ENCODE data around the gene DOLPP1.

DOLPP1 gene

DNA sequence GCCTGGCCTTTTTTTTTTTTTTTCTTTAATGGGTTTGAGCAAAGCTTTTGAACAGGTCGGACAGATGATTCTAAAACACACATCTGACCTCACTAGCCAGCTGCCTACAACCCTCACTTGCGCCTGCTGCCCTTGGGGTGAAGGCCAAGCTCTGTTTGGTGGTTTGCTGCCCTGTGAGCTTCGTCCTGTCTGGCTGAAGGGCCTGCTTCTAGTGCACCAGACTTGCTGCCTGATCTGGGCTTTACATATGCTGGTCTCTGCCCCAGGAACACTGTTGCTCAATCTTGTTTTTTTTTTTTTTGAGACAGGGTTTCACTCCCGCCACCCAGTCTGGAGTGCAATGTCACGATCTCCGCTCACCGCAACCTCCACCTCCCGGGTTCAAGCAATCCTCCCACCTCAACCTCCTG lies 16.4 kb upstream of the DOLPP1 start:
- DNase-seq = no peak

GRCh38 chr9:129068110-129068509 lies 12.8 kb upstream of the DOLPP1 start:
- no peak for DNase-seq

GRCh38 chr9:129068990-129069861 lies 11.7 kb upstream of the DOLPP1 start:
- peak; percentile 33 for DNase-seq

DNA sequence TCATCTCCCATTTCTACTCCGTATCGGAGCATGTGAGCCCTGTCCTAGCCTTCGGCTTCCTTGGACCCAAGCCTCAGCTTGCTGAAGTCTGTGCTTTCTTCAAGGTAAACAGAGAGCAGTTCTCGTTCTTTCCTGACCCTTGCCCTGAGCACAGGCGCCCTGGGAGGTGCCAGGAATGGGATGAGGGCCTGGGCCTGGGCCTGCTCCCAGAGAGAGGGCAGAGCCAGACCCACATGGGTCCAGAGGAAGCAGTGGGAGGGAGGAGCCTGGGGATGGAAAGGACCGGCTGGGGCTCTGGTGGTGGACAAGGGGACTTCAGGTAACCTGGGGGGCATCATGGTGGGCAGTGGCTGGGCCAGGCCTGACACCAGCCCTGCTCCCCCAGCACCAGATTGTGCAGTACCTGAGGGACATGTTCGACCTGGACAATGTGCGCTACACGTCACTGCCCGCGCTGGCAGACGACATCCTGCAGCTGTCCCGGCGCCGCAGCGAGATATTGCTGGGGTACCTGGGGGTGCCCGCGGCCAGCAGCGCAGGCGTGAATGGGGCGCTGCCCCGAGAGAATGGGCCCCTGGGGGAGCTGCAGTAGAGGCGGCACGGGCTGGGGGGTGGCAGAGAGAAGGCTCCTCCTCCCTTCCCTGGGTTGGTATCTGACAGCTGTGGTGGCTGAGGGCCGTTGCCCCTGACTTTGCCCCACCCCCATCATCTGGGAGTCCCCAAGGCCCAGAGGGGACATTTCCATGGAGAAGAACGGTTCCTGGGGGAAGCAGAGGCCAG lies 10.9 kb upstream of the DOLPP1 start:
- no peak for DNase-seq

DNA sequence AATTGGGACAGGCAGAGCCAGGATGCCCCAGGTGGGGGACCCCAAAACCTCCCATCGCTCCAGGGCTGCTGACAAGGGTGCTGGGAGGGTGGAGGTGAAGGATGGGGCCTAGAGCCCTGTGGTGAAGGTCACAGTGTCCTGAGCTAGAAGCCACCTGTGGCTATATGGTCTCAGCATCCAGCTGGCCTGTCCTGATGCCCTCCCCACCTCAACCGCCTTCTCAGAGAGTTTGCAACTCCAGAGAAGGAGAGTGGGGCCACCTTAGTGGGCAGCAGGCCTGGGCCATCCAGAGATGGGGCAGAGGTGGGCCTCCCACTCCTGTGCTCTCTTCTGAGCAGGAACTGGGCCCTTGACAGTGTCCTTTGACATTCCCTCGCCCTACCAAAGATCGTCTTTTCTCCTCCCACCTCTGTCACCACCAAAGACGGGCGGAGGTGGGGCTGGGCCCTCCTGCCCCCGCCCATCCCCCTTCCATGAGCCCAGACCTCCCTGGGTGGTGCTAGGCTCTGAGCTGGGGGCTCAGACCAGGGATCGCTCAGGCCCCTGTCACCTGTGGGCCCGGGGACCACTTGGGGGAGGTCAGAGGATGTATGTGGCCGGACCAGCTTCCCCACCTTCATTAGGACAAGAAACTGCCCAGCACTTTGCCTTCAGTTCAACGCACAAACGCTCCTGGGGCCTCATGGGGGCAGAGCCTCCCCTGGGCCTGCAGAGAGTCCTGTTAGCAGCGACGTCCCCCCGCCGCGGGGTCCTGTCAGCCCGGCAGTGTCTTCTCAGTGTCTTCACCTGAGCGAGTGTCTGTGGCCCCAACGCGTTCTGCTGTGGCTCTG lies 10.0 kb upstream of the DOLPP1 start:
- no peak for DNase-seq

DNA sequence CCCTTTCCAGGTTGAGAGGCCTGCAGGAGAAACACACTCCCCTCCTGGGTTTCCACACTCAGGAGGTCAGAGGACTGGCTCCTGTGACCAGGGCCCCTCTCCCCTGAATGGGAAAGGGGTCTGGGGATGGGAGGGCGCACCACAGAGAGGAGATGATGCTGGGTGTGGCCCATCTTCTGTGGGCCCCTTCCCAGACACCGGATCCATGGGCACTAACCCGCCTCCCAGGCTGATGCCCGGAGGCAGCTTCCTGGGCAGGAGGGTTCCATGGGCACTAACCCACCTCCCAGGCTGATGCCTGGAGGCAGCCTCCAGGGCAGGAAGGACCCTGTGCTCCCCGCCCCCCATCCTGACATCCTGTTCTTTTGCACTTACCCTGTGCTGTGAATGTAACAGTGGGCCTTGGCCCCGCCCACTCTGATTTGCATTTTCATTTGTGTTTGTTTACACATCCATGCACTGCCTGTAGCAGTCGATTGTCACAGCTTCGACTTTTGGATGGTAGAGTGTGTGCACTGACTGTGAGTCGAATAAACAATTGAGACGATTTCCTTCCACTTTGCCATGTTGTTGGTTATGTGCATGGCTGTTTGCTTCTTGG lies 9.3 kb upstream of the DOLPP1 start:
- DNase-seq = no peak

DNA sequence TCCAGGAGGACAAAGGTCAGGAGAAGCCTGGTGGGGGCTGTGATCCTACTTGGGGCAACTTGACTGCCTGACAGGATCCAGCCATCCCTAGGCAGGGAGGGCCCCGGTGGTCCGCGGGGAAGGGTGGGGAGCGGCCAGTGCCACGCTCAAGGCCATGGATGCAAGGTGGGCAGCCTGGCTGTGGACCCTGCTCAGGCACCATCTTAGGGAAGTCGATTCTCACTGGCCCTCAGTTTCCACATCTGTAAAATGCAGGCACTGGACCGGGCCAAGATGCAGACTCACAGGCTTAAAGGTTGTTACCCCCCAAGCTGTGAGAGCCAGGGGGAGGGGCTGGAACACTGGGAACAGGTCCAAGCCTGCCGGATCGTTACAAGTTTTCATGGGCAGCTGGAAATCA lies 8.7 kb upstream of the DOLPP1 start:
- no peak for DNase-seq

- no peak for DNase-seq
Observed at GRCh38 chr9:129073404-129073803, 7.5 kb upstream of the DOLPP1 start.

DNA sequence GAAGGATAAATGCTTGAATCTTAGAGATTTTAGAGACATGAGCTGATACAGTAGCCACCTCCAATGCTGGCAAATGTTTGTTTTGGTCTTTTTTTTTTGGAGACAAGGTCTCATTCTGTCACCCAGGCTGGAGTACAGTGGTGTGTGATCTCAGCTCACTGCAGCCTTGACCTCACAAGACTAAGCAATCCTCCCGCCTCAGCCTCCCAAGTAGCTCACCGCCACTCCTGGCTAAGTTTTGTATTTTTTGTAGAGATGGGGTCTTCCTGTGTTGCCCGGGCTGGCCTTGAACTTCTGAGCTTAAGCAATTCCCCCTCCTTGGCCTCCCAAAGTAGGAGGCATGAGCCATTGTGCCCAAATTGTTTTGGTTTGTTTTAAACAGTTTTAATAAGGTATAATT lies 6.8 kb upstream of the DOLPP1 start:
- no peak for DNase-seq

GRCh38 chr9:129075996-129076639 lies 4.8 kb upstream of the DOLPP1 start:
- no peak for DNase-seq

GRCh38 chr9:129076640-129077037 lies 4.3 kb upstream of the DOLPP1 start:
- no peak for DNase-seq

DNA sequence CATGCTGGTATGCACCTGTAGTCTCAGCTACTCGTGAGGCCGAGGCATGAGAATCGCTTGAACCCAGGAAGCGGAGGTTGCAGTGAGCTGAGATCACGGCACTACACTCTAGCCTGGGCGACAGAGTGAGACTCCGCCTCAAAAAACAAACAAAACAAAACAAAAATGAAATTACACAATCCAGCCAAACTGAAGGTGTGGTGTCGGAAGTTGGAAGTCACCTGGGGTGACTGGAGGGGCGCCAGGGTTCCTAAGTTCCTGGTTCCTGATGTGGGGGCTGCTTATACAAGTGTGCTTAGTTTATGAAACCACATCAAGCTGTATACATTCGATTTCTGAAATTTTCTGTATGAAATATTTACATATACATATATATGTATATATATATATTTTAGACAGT lies 3.7 kb upstream of the DOLPP1 start:
- DNase-seq = no peak

DNA sequence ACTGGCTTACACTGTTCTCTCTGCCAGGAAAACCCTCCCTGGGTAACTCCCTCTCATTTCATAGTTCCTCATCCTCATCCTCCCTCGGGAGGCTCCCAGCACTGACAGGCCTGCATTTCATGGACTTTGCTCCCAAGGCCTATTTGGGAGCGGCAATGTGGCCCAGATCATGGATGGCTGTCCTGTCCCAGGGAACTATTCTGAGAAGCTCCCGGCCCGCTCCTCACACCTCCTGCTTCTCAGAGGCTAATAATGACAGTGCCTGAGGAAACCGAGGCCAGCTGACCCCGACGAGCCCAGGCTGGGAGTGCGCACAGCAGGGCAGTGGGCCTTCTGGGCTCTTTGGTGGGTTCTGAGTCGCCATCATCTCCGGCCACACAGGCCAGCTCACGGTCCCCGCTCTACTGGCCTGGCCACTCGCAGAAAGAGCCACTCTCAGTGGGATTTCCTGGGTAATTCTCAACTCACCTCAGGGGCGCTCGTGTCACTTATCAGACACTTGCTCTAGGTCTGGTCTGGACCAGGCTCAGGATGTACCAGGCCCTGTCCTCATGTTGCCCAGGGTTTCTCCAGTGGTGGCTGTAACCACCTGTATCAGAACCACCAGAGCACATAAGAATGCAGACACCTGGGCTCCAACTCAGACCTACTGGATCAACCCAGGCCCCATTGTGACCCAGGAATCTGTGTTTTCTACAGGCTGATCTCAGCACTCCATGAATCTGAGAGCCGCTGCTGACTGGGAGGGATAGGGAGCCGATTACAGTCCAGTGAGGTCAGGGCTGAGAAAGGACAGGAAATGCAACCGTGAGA lies 2.0 kb upstream of the DOLPP1 start:
- DNase-seq = no peak

GRCh38 chr9:129079829-129080228 lies 1.1 kb upstream of the DOLPP1 start:
- DNase-seq = no peak

DNA sequence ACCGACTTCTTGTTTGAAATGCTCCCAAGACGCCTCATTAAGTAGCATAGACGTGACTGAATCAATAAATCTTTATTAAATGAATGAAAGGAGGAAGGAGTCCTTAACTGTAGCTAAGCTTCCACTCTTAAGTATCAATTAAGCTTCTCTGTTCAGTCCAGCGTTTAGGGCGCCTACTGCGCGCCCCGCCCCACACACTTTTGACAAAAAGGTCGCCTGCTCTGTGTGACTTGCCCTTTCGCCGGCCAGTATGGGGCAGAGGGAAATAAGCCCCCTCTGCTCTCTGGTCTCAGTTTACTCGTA lies 662 bp upstream of the DOLPP1 start:
- DNase-seq = no peak

GRCh38 chr9:129081388-129081904 lies 535 bp downstream of the DOLPP1 start:
- no peak for DNase-seq

DNA sequence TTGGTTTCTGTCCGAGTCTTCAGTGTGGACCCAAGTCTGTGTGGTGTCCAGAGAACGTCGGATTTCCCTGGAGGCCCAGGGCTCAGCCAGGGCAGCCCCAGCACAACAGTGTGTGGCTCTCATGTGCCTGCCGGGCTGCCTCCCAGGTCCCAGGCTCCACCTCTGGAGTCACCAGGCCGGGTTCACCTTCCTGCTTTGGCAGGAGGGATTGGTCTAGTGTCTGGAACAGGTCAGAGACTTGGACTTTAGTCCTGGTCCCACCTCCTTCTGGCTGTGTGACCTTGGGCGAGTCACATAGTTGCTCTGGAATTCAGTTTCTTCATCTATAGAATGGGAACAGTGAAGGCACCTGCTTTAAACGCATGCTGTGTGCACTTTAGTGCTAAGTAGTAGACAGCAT lies 3.2 kb downstream of the DOLPP1 start:
- no peak for DNase-seq

DNA sequence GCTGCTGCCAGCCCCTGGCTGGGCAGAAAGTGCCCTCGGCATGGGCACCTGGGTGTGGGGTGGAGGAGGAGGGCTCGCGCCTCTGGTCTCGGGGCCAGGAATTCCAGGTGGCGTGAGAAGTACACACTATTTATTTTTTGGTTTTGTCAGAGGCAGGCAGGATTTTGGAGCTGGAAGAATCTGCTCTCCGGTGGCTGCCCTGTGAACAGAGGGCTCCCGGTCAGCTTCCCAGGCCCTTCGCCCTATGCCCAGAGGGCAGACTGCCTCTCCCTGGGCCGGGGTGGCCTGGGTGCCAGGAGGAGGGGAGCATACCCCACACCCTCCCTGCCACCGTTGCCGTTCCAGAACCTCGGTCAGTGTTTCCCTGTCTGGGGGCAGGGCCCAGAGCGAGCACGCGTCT lies 8.3 kb downstream of the DOLPP1 start:
- DNase-seq = no peak

DNA sequence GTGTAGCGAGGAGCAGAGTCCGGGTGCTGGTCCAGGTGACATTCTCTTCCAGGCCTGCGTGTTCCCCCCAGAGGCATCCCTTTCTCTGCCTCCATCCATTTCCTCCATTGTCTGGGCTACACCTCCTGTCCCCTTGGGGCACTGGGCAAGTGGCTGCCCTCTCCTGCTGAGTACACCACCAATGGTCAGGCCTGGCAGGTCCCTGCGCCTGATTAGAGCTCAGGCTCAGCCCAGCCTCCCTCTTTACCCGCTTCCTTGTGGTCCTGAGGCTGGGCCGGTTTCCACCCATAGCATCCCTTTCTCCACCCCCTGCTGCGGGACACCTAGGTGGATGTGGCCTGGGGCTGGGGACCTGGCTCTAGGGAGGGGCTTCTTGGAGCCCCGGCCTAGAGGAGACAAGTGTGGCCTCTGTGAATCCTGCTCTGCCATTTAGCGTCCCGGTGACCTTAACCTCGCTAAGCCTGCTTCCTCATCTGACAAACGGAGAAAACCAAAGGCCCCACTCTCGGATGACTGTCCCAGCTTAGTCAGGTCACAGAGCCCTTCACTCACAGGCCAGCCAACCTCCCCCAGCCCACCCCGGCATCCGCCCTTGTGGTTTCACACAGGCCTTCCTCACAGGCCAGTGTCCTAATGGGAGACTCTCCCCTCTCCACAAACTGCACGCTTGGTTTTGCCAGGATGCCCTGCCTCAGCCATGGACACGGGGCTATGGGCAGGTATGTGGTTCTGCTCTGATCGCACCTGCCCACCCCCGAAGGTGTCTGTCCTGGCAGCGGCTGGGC lies 12.9 kb downstream of the DOLPP1 start:
- no peak for DNase-seq

DNA sequence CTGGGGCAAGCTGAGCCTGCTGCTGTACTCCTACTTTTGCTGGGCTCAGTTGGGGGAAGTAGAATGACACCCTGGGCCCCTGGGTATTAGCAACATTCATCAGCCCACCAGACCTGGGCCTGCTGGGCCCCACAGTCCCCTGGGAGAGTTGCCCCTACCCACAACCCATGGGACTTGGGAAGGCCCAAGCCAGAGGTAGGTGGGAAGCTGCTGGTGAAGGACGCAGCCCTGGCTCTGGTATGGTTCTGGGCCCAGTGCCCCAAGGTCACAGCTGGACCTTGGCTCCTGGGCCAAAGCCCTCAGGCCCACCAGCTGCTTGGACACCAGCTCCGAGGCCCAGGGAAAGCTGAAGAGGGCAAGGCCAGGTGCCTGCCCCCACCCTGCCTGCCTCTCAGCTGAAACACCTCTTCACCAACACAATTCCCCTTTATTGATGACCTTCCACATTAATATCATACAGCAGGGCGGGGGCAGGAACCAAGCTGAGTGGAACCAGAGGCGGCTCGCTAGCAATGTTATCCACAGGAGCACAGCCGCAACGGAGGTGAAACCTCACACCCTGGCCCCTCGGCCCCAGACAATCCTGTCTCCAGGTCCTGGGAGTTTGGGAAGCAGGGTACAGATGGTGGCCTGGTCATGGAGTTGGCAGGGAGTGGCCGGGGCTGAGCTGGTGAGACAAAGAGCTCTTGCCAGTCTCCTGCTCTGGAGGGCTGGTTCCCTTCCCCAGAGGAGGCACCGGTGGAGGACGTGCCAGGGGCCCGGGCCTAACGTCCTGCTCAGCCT lies 13.7 kb downstream of the DOLPP1 start:
- DNase-seq = no peak
